Activated T-helper 17 cell treated with anti-CD3 and anti-CD28 coated beads, Interleukin-2, amount 50 U/mL, for 72 hours (primary cell): ENCODE measurements around the gene THEMIS2. TPM values are rescaled to one million over a fixed set of nuclear protein-coding genes. Genes with fewer than 3 reads are reported as not detected.
"Not testable (repeated sequence)": the region's sequence is repeated elsewhere in the genome, so short reads cannot be mapped to it uniquely, and the experiment has no call there.

Experiments used
- ATAC-seq: fragments of 150-1000 bp; cut with Tn5 transposase; replicated peaks from 2 replicates; pipeline ENCODE4 v1.10.0; 2021; ENCODE audit warnings: mild to moderate bottlenecking, moderate library complexity
- H3K27ac Mint-ChIP-seq: one replicate; pipeline ENCODE4 v1.8.0; 2022; ENCODE audit warnings: mixed read lengths
- H3K27me3 Mint-ChIP-seq: one replicate; pipeline ENCODE4 v1.8.0; 2022; ENCODE audit warnings: mixed read lengths
- H3K36me3 Mint-ChIP-seq: one replicate; pipeline ENCODE4 v1.8.0; 2022; ENCODE audit warnings: low read depth, mild to moderate bottlenecking, mixed read lengths
- H3K4me1 Mint-ChIP-seq: one replicate; pipeline ENCODE4 v1.8.0; 2022; ENCODE audit warnings: mixed read lengths
- H3K4me3 Mint-ChIP-seq: one replicate; pipeline ENCODE4 v1.8.0; 2022; ENCODE audit warnings: mild to moderate bottlenecking, mixed read lengths
- H3K9me3 Mint-ChIP-seq: one replicate; pipeline ENCODE4 v1.8.0; 2022; ENCODE audit warnings: mixed read lengths
- total RNA-seq, 2 donors: library from RNA; stranded (reverse); gene quantifications; one replicate each; pipeline ENCODE4 v1.2.3, GENCODE V29; 2022

The THEMIS2 gene
- 10 to 100 TPM; 32.0 to 62.8 TPM for total RNA-seq

GRCh38 chr1:27872059-27872801, at the start of gene THEMIS2:
THEMIS2 (plus strand) TSS chr1:27872544; CDS start chr1:27872572, 28 bp downstream.
- ATAC-seq: peak; percentile 75
- no peaks in the 10 kb centered on the region for H3K27me3 Mint-ChIP-seq

GRCh38 chr1:27823784-27824183, 48.6 kb upstream of the THEMIS2 start:
- Mint-ChIP-seq H3K4me1 (no peaks in the 10 kb centered on the region), H3K36me3 (peaks cover 55% of the 10 kb centered on the region), H3K27me3 (no peaks in the 10 kb centered on the region), H3K27ac (no peak overlapping the region), H3K4me3 (no peak overlapping the region), H3K9me3 (no peaks in the 10 kb centered on the region)
- ATAC-seq: no peak

More at GRCh38 chr1:27872059-27872801, at the start of gene THEMIS2:
- H3K4me3 Mint-ChIP-seq: peak within 1 kb of the TSS; percentile 98
- peaks cover 25% of the 10 kb centered on the region for H3K36me3 Mint-ChIP-seq
- peak within 1 kb of the TSS; percentile 95 for H3K27ac Mint-ChIP-seq
- peaks cover 19% of the 10 kb centered on the region for H3K4me1 Mint-ChIP-seq
- no peaks in the 10 kb centered on the region for H3K9me3 Mint-ChIP-seq

GRCh38 chr1:27824411-27824810, 47.9 kb upstream of the THEMIS2 start:
- no peak for ATAC-seq
- H3K4me1 Mint-ChIP-seq: no peaks in the 10 kb centered on the region
- no peaks in the 10 kb centered on the region for H3K27me3 Mint-ChIP-seq
- no peak overlapping the region for H3K27ac Mint-ChIP-seq
- no peak overlapping the region for H3K4me3 Mint-ChIP-seq
- H3K9me3 Mint-ChIP-seq: no peaks in the 10 kb centered on the region
- peaks cover 49% of the 10 kb centered on the region for H3K36me3 Mint-ChIP-seq

GRCh38 chr1:27829339-27829960, 42.9 kb upstream of the THEMIS2 start:
- not testable (repeated sequence) for H3K27me3 Mint-ChIP-seq, H3K9me3 Mint-ChIP-seq, ATAC-seq
- peak overlapping the region; percentile 95 for H3K4me3 Mint-ChIP-seq
- H3K36me3 Mint-ChIP-seq: peaks cover 40% of the 10 kb centered on the region
- peaks cover 15% of the 10 kb centered on the region for H3K4me1 Mint-ChIP-seq
- peak overlapping the region; percentile 98 for H3K27ac Mint-ChIP-seq

- ATAC-seq: peak; percentile 99
Measured at GRCh38 chr1:27830621-27831440, 41.5 kb upstream of the THEMIS2 start, which contains the start of gene PPP1R8. PPP1R8 (plus strand) TSS chr1:27830782; CDS start chr1:27830836, 54 bp downstream.

GRCh38 chr1:27831568-27832410, 40.6 kb upstream of the THEMIS2 start:
- Mint-ChIP-seq H3K9me3 (no peaks in the 10 kb centered on the region), H3K4me3 (peak overlapping the region; percentile 95)
- ATAC-seq: no peak

More at GRCh38 chr1:27830621-27831440, 41.5 kb upstream of the THEMIS2 start, which contains the start of gene PPP1R8:
- Mint-ChIP-seq H3K27me3 (no peaks in the 10 kb centered on the region), H3K36me3 (peaks cover 54% of the 10 kb centered on the region), H3K4me3 (peak within 1 kb of the TSS; percentile 95), H3K4me1 (peaks cover 15% of the 10 kb centered on the region), H3K27ac (peak within 1 kb of the TSS; percentile 98), H3K9me3 (no peaks in the 10 kb centered on the region)

GRCh38 chr1:27832762-27833161, 39.6 kb upstream of the THEMIS2 start:
- Mint-ChIP-seq H3K27ac (peak overlapping the region; percentile 98), H3K4me3 (peak overlapping the region; percentile 95)

More at GRCh38 chr1:27831568-27832410, 40.6 kb upstream of the THEMIS2 start:
- H3K27ac Mint-ChIP-seq: peak overlapping the region; percentile 98
- H3K4me1 Mint-ChIP-seq: peaks cover 15% of the 10 kb centered on the region
- H3K36me3 Mint-ChIP-seq: peaks cover 60% of the 10 kb centered on the region
- H3K27me3 Mint-ChIP-seq: no peaks in the 10 kb centered on the region

GRCh38 chr1:27833470-27833869, 38.9 kb upstream of the THEMIS2 start:
- Mint-ChIP-seq H3K27ac (no peak overlapping the region), H3K36me3 (peaks cover 77% of the 10 kb centered on the region), H3K4me3 (no peak overlapping the region), H3K4me1 (peaks cover 15% of the 10 kb centered on the region), H3K27me3 (no peaks in the 10 kb centered on the region), H3K9me3 (no peaks in the 10 kb centered on the region)
- no peak for ATAC-seq

More at GRCh38 chr1:27832762-27833161, 39.6 kb upstream of the THEMIS2 start:
- ATAC-seq: no peak
- H3K4me1 Mint-ChIP-seq: peaks cover 15% of the 10 kb centered on the region
- H3K9me3 Mint-ChIP-seq: no peaks in the 10 kb centered on the region
- H3K27me3 Mint-ChIP-seq: no peaks in the 10 kb centered on the region
- peaks cover 70% of the 10 kb centered on the region for H3K36me3 Mint-ChIP-seq

- Mint-ChIP-seq H3K36me3 (peaks cover 93% of the 10 kb centered on the region), H3K4me3 (no peak overlapping the region), H3K27me3 (no peaks in the 10 kb centered on the region), H3K4me1 (peaks cover 15% of the 10 kb centered on the region), H3K27ac (peak overlapping the region; percentile 30), H3K9me3 (no peaks in the 10 kb centered on the region)
- ATAC-seq: no peak
Measured at GRCh38 chr1:27835046-27835445, 37.3 kb upstream of the THEMIS2 start.

GRCh38 chr1:27835501-27835900, 36.8 kb upstream of the THEMIS2 start:
- peaks cover 97% of the 10 kb centered on the region for H3K36me3 Mint-ChIP-seq
- H3K9me3 Mint-ChIP-seq: no peaks in the 10 kb centered on the region
- H3K27me3 Mint-ChIP-seq: no peaks in the 10 kb centered on the region
- peaks cover 15% of the 10 kb centered on the region for H3K4me1 Mint-ChIP-seq
- peak overlapping the region; percentile 30 for H3K27ac Mint-ChIP-seq
- H3K4me3 Mint-ChIP-seq: no peak overlapping the region
- ATAC-seq: no peak

- Mint-ChIP-seq H3K4me3 (no peak overlapping the region), H3K27me3 (no peaks in the 10 kb centered on the region), H3K9me3 (no peaks in the 10 kb centered on the region), H3K4me1 (no peaks in the 10 kb centered on the region), H3K36me3 (peaks cover 69% of the 10 kb centered on the region), H3K27ac (no peak overlapping the region)
- ATAC-seq: no peak
Measured at GRCh38 chr1:27849951-27850350, 22.4 kb upstream of the THEMIS2 start.

- peaks cover 18% of the 10 kb centered on the region for H3K36me3 Mint-ChIP-seq
- no peak overlapping the region for H3K27ac Mint-ChIP-seq
- no peaks in the 10 kb centered on the region for H3K9me3 Mint-ChIP-seq
- no peak for ATAC-seq
- H3K27me3 Mint-ChIP-seq: no peaks in the 10 kb centered on the region
- H3K4me1 Mint-ChIP-seq: peaks cover 3% of the 10 kb centered on the region
- no peak overlapping the region for H3K4me3 Mint-ChIP-seq
Measured at GRCh38 chr1:27855085-27855484, 17.3 kb upstream of the THEMIS2 start.

GRCh38 chr1:27856561-27857343, 15.6 kb upstream of the THEMIS2 start:
- ATAC-seq: no peak
- Mint-ChIP-seq H3K4me1 (peaks cover 3% of the 10 kb centered on the region), H3K36me3 (peaks cover under 1% of the 10 kb centered on the region), H3K27ac (peak overlapping the region; percentile 44), H3K9me3 (no peaks in the 10 kb centered on the region), H3K27me3 (no peaks in the 10 kb centered on the region), H3K4me3 (no peak overlapping the region)
